HG03064 (cell line): Measurements from ENCODE around the gene B9D1.
"Not testable (repeated sequence)": the region's sequence is repeated elsewhere in the genome, so short reads cannot be mapped to it uniquely, and the experiment has no call there.

Source experiments
- ATAC-seq: cut with Tn5 transposase; IDR thresholded peaks from one replicate; pipeline ENCODE4 v1.9.1; 2021; ENCODE audit warnings: low read depth; ENCODE audit not compliant: unreplicated experiment

The B9D1 gene

DNA sequence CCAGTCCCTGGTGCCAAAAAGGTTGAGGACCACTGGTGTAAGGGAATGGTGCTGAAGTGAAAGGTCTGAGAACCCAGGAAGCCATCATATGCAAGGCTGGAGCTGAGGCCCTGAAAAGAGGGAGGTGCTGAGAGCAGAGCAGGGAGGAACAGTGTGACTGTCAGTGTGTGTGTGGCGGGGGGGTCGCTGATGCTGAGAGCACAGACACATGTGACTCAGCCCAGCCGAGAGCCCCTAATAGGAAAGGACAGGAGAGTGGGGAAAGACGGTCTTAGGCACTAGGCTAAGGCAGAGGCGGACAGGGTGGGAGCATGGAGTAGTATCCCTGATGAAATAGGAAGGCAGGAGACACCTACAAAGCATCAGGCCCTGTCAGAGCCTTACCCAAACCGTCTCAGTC, 1.2 kb downstream of the B9D1 start:
- ATAC-seq, result no peak

DNA sequence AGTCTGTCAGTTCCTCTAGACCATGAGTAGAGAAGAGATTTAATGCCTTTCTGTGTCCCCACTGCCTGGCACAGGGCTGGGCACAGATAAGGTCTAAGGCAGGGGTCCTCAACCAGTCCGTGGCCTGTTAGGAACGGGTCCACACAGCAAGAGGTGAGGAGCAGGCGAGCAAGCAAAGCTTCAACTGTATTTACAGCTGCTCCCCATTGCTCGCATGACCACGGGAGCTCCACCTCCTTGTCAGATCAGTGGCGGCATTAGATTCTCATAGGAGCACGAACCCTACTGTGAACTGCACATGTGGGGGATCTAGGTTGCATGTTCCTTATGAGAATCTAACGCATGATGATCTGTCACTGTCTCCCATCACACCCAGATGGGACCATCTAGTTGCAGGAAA, 1.8 kb downstream of the B9D1 start:
- no peak for ATAC-seq

- no peak for ATAC-seq
Measured at GRCh38 chr17:19359856-19360255, 2.7 kb downstream of the B9D1 start.

DNA sequence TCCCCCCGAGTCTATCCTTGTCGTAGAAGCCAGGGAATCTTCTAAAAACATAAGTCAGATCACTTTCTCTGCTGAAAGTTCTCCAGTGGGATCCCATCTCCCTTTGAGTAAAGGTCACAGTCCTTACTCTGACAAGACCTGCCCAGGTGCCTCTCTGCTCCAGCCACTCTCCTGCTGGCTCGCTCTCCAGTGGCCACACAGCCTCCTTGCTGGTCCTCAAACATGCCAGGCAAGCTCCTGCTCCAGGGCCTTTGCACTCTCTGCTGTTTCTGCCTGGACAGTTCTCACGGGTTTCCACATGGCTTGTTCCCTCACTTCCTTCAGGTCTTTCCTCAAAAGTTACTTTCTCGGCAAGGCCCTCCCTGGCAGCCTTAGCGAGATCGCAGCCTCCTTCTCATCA, 3.4 kb downstream of the B9D1 start:
- no peak for ATAC-seq

DNA sequence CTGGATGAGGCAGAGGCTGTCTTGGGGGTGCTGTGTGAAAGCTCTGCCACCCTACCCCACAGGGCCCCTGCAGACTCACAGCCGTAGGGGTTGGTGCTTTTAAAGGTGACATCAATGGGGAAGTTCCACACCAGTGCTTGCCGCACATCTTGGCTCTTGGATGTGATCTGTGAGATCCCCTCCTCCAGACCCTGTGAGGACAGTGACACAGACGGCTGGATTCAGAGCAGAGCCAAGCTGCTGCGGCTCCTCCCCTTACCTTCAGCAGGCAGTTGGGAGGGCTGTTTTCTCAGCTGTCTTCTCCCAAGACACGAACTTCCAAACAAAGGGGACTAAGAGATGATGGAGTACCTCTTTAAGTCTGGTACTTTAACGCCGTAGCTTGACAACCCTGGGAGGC, 4.8 kb downstream of the B9D1 start:
- ATAC-seq, result no peak

GRCh38 chr17:19357351-19357750, 5.2 kb downstream of the B9D1 start:
- no peak for ATAC-seq

DNA sequence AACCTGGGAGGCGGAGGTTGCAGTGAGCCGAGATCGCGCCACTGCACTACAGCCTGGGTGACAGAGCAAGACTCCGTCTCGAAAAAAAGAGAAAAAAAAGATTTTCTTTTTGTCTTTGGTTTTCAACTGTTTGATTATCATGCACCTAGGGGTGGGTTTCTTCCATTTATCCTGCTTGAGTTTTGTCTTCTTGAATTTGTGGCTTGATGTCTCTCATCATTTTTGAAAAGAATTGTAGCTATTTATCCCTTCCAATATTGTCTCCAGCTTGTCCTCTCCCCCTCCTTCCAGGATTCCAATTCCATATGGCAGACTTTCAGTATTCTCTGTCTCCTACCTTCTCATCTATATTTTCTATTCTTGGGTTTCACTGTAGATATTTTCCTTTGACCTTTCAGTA, 7.8 kb downstream of the B9D1 start:
- ATAC-seq, result no peak

GRCh38 chr17:19353401-19353800, 9.1 kb downstream of the B9D1 start:
- not testable (repeated sequence) for ATAC-seq

GRCh38 chr17:19348806-19349205, 13.7 kb downstream of the B9D1 start:
- no peak for ATAC-seq

DNA sequence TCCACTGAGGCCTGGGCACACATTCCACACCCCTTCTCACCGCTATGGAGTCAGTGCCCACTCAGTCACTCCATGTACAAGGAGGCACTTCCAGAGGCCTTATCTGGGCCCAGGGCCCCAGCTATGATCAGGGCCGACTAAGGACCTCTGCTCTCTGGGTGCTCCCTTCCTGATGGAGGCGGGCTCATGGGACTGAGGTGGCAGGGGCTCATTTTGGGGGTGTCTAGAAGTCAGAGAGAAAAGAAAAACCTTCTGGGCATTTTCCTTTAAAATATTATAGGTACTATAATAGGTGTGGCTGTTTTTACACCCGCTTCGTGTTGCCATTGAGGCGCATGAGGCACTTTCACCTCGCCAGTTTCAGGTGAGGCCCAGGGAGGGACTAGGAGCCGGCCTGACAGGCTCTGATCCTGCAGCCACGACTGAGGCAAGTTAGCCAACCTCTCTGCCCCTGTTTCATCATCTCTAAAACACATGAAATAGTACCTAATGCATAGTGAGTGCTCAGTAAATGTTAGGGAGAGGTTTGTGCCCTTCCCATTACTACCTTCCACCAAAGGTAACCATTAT, 14.4 kb downstream of the B9D1 start:
- ATAC-seq, result no peak

GRCh38 chr17:19347323-19348080, 15.0 kb downstream of the B9D1 start:
- ATAC-seq, result no peak

- no peak for ATAC-seq
Measured at GRCh38 chr17:19346351-19347255, 15.9 kb downstream of the B9D1 start.

DNA sequence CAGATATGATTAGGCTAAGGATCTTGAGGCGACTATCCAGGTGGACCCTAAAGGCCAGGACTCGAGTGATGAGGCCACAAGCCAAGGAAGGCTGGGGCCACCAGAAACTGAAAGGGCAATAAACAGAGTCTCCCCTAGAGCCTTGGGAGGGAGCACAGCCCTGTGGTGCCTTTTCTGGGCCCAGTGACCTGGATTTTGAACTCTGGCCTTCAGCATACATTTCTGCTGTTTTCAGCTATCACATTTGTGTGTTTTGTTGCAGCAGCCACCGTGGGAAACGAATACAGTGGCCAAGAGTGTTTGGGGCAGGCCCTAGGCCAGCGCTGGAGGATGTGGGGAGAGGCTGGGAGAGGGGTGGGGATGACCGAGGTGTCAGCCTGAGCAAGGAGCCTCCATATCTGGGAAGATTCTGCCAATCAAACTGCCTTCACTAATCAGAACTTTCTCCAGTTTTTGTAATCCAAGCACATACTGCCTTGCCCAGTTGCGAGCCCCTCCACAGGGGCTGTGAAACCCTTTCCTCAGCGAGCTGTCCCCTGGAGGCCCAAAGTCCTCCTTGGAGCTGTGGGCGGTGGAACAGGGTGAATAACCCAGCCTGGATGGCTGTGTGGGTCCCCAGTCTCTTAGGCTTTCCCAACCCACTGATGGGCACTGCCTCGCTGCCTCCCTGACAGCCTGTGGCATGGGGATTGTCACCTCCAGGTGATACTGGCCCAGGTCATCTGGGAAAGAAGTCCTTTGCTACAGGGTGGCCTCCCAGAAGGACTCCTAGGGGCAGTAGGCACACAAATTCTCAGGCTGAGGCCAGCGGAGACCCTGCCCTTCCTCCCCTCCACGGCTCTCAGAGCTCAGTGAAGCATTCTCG, 16.8 kb downstream of the B9D1 start:
- no peak for ATAC-seq

DNA sequence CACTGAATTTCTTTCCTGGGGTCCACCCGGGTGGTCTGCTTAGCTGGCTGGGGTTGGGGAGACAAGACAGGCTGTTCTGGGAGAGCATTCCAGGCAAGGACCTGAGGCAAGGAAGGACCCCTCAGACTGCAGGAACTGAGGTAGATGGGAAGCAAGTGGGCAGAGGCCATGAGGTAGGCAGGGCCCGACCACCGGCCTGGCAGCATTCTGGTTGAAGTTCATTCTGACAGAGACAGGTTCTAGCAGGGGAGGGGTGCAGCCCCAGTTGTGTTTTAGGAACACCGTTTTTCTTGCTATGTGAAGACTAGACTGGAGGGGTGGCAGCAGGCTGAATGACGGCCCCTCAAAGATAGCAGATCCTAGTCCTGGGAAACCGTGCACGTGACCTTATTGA, 17.5 kb downstream of the B9D1 start:
- no peak for ATAC-seq

DNA sequence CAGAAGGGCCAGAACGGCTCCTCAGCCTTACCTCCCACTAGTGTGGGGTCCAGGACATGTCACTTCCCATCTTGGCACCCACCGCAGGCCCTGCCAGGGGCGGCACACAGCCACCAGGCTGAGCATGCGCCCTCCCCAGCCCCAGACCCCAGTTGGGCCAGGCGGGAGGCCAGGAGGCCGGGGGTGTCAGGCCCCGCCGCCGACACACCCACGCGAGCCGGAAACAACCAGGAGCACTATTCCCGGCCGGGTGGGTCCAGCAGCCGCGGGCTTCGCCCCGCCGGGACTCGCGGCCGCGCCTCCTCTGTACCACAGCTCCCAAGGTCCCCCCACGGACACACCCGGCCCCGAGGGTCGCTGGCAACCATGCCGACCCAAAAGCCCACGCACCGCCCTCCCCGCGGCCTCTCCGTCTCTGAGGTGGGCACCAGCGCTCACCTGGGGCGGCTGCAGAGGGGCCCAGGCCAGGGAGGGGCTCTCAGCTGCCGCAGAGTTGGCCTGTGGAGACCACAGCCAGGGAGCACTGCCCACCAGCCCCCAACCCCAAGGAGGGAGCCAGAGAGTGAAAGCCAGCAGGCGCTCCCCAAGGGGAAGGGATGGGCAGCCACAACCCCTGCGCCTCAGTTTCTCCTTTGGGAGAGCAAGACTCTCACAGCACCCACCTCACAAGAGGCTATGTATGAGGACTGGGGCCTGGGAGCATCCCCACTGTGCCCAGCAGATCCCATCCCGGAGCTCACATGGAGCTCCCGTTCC, 18.0 kb downstream of the B9D1 start:
- ATAC-seq, result no peak

GRCh38 chr17:19343671-19344151, 18.8 kb downstream of the B9D1 start:
- no peak for ATAC-seq

- no peak for ATAC-seq
Measured at GRCh38 chr17:19343256-19343630, 19.3 kb downstream of the B9D1 start.

GRCh38 chr17:19342611-19343255, 19.8 kb downstream of the B9D1 start:
- ATAC-seq, result no peak
